PC-9 (cell line): Measurements from ENCODE around the gene MOGAT1. TPM values are rescaled to one million over a fixed set of nuclear protein-coding genes. Genes with fewer than 3 reads are reported as not detected.
"Not testable (repeated sequence)": the region's sequence is repeated elsewhere in the genome, so short reads cannot be mapped to it uniquely, and the experiment has no call there.

Experiments used
- BruUV-seq: library from RNA; stranded (reverse); fragments of 400-500 nt; replicated peaks from 2 replicates; lab custom pipeline; 2021; lab: Mats Ljungman, UMichigan
- CTCF ChIA-PET: fragments of 300-600 bp; sonication (Branson Sonifier 250); formaldehyde crosslinking; loops from one replicate; lab custom pipeline; 2022; ENCODE audit warnings: antibody characterized with exemption; lab: Charles Lee
- POLR2A ChIA-PET: fragments of 300-600 bp; sonication (Branson Sonifier 250); formaldehyde crosslinking; loops from one replicate; lab custom pipeline; 2022; ENCODE audit warnings: antibody characterized with exemption; ENCODE audit not compliant: unreplicated experiment; lab: Charles Lee
- DNase-seq, 2 experiments: peaks; one replicate each; pipeline versions ENCODE4 v3.0.0 to v3.0.0-alpha.2; 2015 to 2022; ENCODE audit warnings: mixed read lengths in 1 of 2
- H2AFZ ChIP-seq: fragments of 200-600 bp; sonication (generic); 2 replicates; pipeline ENCODE4 v1.8.1; 2017; ENCODE audit warnings: antibody characterized with exemption
- H3F3A ChIP-seq: fragments of 200-600 bp; sonication (generic); 2 replicates; pipeline ENCODE4 v1.8.1; 2017; ENCODE audit warnings: antibody characterized with exemption, mild to moderate bottlenecking, low read depth; ENCODE audit not compliant: insufficient read depth
- H3K27ac ChIP-seq: fragments of 200-600 bp; sonication (generic); 2 replicates; pipeline ENCODE4 v1.6.1; 2016; ENCODE audit warnings: mixed run types
- H3K27me3 ChIP-seq: fragments of 200-600 bp; sonication (generic); 2 replicates; pipeline ENCODE4 v1.6.1; 2016; ENCODE audit warnings: low read depth, mixed run types; ENCODE audit not compliant: insufficient read depth
- H3K36me3 ChIP-seq: fragments of 200-600 bp; sonication (generic); 2 replicates; pipeline ENCODE4 v1.6.1; 2016; ENCODE audit warnings: low read depth, mixed run types
- H3K4me1 ChIP-seq: fragments of 200-600 bp; sonication (generic); replicated peaks from 2 replicates; pipeline ENCODE4 v1.6.1; 2016; ENCODE audit warnings: mixed run types; ENCODE audit not compliant: insufficient read depth
- H3K4me2 ChIP-seq: fragments of 200-600 bp; sonication (generic); 2 replicates; pipeline ENCODE4 v1.6.1; 2017; ENCODE audit warnings: mixed run types
- H3K4me3 ChIP-seq: fragments of 200-600 bp; sonication (generic); 2 replicates; pipeline ENCODE4 v1.6.1; 2016; ENCODE audit warnings: mixed run types
- H3K79me2 ChIP-seq: fragments of 200-600 bp; sonication (generic); 2 replicates; pipeline ENCODE4 v1.6.1; 2017; ENCODE audit warnings: low read depth, mixed run types
- H3K9me2 ChIP-seq: fragments of 200-600 bp; sonication (generic); 2 replicates; pipeline ENCODE4 v1.8.1; 2017; ENCODE audit warnings: mild to moderate bottlenecking; ENCODE audit not compliant: insufficient read depth
- H3K9me3 ChIP-seq: fragments of 200-600 bp; sonication (generic); 2 replicates; pipeline ENCODE4 v1.8.1; 2016; ENCODE audit warnings: low read depth; ENCODE audit not compliant: insufficient read depth
- H4K20me1 ChIP-seq: fragments of 200-600 bp; sonication (generic); 2 replicates; pipeline ENCODE4 v1.8.1; 2017; ENCODE audit not compliant: insufficient read depth
- CTCF ChIP-seq: fragments of 200-600 bp; sonication (generic); conservative IDR thresholded peaks from 2 replicates; pipeline ENCODE4 v1.6.1; 2017; ENCODE audit warnings: mixed run types, antibody characterized with exemption, mild to moderate bottlenecking, moderate library complexity
- EZH2 ChIP-seq: fragments of 200-600 bp; sonication (generic); IDR thresholded peaks from 2 replicates; pipeline ENCODE4 v1.8.0; 2017; ENCODE audit warnings: antibody characterized with exemption, low read depth
- intact Hi-C: fragments of 100-400 bp; cut with micrococcal nuclease; formaldehyde crosslinking; loops from one replicate; pipeline ENCODE4 v1.10.0; 2022; ENCODE audit not compliant: unreplicated experiment
- total RNA-seq: library from RNA; stranded (reverse); gene quantifications from 2 replicates; pipeline ENCODE4 v1.2.3, GENCODE V29; 2021

MOGAT1 gene
- total RNA-seq, 1 experiment from 2014 or later: 0.35 TPM

- peak; percentile 80 to 87 for DNase-seq
Measured at GRCh38 chr2:222690564-222691200, 19.2 kb downstream of the MOGAT1 start.

GRCh38 chr2:222693413-222693812 is 22.0 kb downstream of the MOGAT1 start:
- CTCF ChIA-PET: interaction anchor here (0.7 kb wide), 1 partner anchor 14 kb away, joined by 15 read pairs; no protein-coding TSS in a partner anchor
- DNase-seq, H3K27me3 ChIP-seq: not testable (repeated sequence)

More at GRCh38 chr2:222690564-222691200, 19.2 kb downstream of the MOGAT1 start:
- Histone ChIP-seq H3F3A (no peaks in the 10 kb centered on the region), H3K4me1 (no peaks in the 10 kb centered on the region), H3K9me2 (no peaks in the 10 kb centered on the region), H3K4me3 (no peak overlapping the region), H2AFZ (no peak overlapping the region), H3K36me3 (no peaks in the 10 kb centered on the region), H3K4me2 (no peak overlapping the region), H3K79me2 (no peaks in the 10 kb centered on the region), H3K9me3 (no peaks in the 10 kb centered on the region), H3K27ac (no peak overlapping the region), H3K27me3 (no peaks in the 10 kb centered on the region), H4K20me1 (no peaks in the 10 kb centered on the region)
- intact Hi-C loops: loop anchor here (1.0 to 10.0 kb wide), 6 partner anchors 213 to 1108 kb away; no protein-coding TSS in a partner anchor
- CTCF ChIA-PET: interaction anchor here (0.6 to 1.6 kb wide), 12 partner anchors 9 to 938 kb away, joined by 3 to 7 read pairs (median 4); no protein-coding TSS in a partner anchor
- POLR2A ChIA-PET: no interaction called here
- TF ChIP-seq EZH2 (no peak), CTCF (peak; percentile 100)
- BruUV-seq: no TSS peak

GRCh38 chr2:222693837-222694236 is 22.4 kb downstream of the MOGAT1 start:
- no peaks in the 10 kb centered on the region for H3K79me2 ChIP-seq
- no TSS peak for BruUV-seq
- H2AFZ ChIP-seq: no peak overlapping the region
- POLR2A ChIA-PET: no interaction called here
- H3K4me3 ChIP-seq: no peak overlapping the region
- CTCF ChIA-PET: interaction anchor here (0.5 to 0.7 kb wide), 2 partner anchors 14 to 103 kb away, joined by 3 to 15 read pairs; no protein-coding TSS in a partner anchor
- H3F3A ChIP-seq: no peaks in the 10 kb centered on the region
- H3K36me3 ChIP-seq: no peaks in the 10 kb centered on the region
- H3K9me3 ChIP-seq: no peaks in the 10 kb centered on the region
- no peaks in the 10 kb centered on the region for H3K4me1 ChIP-seq
- H3K4me2 ChIP-seq: no peak overlapping the region
- H3K9me2 ChIP-seq: no peaks in the 10 kb centered on the region
- intact Hi-C loops: loop anchor here (1.0 to 10.0 kb wide), 3 partner anchors 209 to 531 kb away; no protein-coding TSS in a partner anchor
- peak in 1 of 2 experiments; percentile 52 for DNase-seq
- no peaks in the 10 kb centered on the region for H3K27me3 ChIP-seq
- peak; percentile 78 for TF ChIP-seq CTCF
- no peak for TF ChIP-seq EZH2
- no peak overlapping the region for H3K27ac ChIP-seq
- no peaks in the 10 kb centered on the region for H4K20me1 ChIP-seq

More at GRCh38 chr2:222693413-222693812, 22.0 kb downstream of the MOGAT1 start:
- H3K9me2 ChIP-seq, H3K4me1 ChIP-seq, H3K9me3 ChIP-seq, H3K79me2 ChIP-seq, H3K4me2 ChIP-seq, H3K36me3 ChIP-seq, BruUV-seq, H3F3A ChIP-seq, POLR2A ChIA-PET, H2AFZ ChIP-seq, H3K4me3 ChIP-seq, H4K20me1 ChIP-seq, H3K27ac ChIP-seq: not testable (repeated sequence)
- intact Hi-C loops: loop anchor here (5.0 to 10.0 kb wide), 2 partner anchors 264 to 531 kb away; no protein-coding TSS in a partner anchor
